ENCODE measurements around the gene RAD51B.
"Not testable (repeated sequence)": the region's sequence is repeated elsewhere in the genome, so short reads cannot be mapped to it uniquely, and the experiment has no call there.

Gene RAD51B

DNA sequence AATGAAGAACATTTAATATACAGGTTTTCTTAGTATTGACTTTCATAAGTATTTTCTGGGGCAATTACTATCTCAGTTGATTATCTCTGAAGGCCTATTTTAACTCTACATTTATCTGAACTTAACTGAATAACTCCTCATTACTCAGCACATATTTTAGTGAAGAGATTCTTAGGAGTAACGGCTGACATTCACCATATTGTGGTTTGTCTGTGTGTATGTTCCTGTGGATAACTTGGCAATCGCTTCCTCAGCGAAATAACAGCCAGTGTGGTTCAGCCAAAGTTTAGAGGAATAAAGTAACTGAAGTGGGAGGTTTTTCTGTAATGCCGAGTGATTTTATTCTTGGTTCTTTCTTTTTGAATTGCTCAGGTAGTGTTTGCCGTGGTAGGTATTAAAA lies 168.0 kb downstream of the RAD51B start:
- DNase-seq = no peak

DNA sequence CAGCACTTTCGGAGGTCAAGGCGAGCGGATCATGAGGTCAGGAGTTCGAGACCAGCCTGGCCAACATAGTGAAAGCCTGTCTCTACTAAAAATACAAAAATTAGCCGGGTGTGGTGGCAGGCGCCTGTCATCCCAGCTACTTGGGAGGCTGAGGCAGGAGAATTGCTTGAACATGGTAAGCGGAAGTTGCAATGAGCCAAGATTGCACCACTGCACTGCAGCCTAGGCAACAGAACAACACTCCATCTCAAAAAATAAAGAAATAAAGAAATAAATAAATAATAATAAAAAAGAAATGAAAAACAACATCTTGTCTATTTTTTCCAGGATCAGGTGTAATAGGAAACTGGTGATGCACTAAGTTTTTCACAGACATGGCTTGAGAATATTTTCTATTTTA lies 168.6 kb downstream of the RAD51B start:
- DNase-seq = not testable (repeated sequence)

DNA sequence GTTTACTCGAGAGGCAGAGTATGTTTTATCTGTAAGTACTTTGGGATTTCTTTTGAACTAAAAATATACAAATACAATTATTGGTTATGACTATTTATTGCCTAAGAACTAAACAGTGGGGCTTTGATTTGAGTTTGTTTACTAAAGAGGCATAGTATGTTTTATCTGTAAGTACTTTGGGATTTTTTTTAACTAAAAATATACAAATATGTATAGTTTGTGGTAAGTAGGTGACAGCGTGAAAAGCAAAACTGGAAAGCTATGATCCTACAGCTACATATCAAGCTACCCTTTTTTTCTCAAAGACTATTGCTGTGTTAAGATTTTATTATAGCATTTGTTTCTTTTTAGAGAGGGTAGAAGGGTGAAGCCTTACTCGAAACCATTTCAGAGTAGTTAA lies 171.0 kb downstream of the RAD51B start:
- DNase-seq = no peak

- no peak for DNase-seq
Observed at GRCh38 chr14:67994531-67994930, 175.0 kb downstream of the RAD51B start.

GRCh38 chr14:67996235-67996634 lies 176.7 kb downstream of the RAD51B start:
- no peak for DNase-seq

DNA sequence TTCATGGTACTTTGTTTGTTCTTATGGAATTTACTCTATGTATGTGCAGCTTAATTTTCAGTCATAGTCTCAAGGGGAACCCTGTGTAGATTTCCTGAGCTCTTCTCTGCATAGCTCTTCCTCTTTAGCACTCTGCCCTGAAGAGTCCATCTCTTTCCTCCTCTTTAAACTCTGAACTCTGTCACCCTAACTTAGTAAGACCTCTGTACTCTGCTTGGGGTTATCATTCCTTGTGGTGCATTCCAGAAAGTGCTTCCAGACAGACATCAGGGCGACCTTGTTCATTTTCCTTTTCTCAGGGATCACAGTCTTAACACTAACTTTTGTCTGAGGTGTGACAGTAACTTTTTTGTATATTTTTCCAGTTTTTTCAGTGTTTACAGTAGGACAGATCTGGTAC lies 179.3 kb downstream of the RAD51B start:
- DNase-seq = no peak

DNA sequence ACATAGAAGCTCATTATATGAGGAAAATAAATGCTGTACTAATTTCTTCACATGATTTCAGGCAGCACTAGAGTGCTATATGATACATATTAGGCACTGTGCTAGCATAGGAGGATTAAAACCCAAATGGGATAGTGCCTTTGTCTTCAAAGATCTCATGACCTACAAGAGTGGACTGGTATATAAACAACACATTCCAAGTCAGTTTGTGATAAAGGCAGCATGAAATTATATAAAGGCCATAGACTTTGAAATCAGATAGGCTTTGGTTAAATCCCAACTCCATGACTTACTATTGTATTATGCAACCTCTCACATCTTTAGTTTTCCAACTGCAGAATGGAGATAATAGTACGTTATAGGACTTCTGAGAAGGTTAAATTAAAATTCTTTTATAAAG lies 179.7 kb downstream of the RAD51B start:
- no peak for DNase-seq

DNA sequence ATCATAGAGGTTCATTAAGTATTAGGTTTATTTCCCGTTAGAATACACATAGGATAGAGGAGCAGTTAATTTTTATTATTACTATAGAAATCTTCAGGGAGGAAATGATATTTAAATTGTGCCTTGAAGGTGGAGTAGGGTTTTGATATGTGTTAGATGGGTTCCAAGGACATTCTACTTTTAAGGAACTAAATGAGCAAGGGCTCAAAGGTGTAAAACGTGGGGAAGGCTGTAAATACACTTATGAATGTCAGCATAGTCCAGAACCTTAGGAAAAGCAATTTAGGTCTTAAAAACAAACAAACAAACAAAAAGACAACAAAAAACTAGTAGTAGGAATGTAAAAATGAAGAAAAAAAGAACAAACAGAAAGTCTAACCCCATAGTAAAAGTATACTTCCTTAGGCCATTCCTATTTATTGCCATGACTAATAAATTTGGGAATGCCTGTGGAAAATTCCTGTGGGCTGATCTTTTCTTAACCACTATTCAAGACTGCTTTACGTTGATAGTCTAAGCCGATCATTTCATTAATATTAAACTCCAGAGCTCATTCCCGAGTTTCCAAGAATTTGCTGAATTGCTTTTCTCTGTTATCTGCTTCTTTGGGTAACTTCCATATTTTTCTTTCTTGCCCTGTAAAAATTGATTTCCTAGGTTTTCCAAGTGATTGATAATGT lies 180.3 kb downstream of the RAD51B start:
- DNase-seq = no peak

DNA sequence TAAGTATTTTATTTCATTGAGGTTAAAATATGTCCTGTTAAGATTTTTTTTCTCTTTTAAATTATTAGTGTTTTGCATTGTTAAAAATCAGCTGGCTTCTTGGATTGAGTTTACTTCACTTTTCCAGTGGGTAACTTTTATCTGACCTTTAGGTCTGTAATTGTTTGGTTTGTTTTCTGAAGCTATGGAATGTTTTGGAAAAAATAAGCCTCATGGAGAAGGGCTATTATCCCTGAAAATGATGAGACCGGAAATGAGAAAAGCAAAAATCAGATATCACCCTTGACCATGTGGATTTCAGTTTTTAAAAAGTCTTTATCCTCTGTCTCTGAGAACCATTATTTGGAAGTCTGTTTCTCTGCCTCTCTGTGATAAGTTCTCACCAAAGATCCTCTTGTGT lies 180.9 kb downstream of the RAD51B start:
- no peak for DNase-seq

DNA sequence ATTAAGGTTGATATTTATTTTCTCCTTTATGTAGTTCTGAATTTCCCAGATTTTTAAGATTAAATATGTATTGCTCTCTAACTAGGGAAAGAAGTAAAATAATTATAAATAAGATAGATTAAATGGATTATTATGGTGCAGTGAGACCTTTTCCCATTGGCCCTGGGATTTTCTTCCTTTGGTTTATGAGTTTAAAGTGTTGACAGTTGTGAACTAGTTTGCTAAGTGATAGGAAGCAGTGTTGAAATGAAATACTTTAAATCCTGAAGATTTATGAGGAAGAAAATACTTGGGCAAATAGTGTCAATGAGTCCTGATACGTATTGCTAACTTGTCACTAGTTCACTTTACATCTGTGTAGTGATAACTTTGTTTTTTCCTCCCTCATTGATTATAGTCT lies 188.9 kb downstream of the RAD51B start:
- DNase-seq = no peak

DNA sequence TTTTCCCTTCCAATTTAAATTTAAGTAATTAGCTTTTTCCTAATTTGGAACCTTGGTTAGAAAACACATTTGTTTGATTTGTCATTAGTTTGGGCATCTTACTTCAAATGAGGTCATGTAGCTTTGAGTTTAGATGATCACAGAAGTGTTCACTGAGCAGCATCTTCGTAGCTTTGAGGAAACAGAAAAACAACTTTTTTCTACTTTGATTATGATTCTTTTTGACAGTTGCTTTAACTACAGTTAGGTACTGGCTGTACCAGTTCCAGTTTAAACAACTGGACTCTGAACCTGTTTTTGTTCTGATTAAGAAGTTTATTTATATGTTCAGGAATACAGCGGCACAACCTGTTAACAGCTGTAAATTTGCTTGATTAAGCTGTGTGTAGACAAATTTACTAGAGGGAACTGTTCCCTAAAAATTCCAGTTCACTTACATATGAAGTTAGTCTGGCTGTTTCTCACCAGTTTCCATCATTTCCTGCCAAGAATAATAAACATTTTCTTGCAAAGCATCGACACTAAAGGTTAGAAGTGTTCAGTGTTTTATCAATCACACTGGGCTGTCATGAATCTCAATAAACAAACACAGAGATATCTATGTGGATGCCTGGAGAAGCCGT lies 191.9 kb downstream of the RAD51B start:
- DNase-seq = no peak

DNA sequence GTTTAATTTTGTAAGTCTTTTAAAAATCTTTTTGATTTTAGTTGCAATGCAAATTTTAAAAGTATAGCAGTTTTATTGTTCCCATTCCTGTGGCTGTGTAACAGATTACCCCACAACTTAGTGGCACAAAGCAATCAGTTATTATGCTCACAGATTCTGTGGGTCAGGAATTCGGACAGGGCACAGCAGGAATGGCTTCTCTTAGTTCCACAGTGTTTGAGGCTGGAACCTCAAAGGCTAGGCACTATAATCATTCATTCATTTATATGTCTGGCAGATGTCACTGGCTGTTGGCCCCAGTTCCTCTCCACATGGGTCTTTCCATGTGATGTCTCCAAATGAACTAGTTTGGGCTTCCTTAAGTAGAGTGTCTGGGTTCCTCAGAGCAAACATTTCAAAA lies 193.3 kb downstream of the RAD51B start:
- DNase-seq = no peak

GRCh38 chr14:68013326-68013725 lies 193.7 kb downstream of the RAD51B start:
- DNase-seq = no peak

DNA sequence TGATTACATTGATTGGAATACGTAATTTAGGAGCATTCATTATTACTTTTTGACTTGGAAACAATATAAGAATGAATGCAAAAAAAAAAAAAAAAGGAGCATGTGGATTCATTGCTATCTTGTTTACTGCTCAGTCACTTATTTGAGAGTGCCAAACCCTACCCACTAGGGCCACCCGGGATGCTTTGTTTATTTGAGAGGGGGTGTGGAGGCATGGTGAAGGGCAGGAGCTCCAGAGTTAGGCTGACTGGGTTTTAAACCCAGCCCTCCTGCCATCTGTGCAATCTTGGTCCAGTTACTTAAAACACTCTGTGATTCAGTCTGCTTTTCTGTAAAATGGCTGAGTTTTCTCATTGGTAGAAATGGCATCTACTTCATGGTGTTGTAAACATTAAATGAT lies 195.2 kb downstream of the RAD51B start:
- no peak for DNase-seq

- no peak for DNase-seq
Observed at GRCh38 chr14:68015356-68016254, 196.0 kb downstream of the RAD51B start.

GRCh38 chr14:68016255-68016914 lies 196.8 kb downstream of the RAD51B start:
- DNase-seq = no peak

DNA sequence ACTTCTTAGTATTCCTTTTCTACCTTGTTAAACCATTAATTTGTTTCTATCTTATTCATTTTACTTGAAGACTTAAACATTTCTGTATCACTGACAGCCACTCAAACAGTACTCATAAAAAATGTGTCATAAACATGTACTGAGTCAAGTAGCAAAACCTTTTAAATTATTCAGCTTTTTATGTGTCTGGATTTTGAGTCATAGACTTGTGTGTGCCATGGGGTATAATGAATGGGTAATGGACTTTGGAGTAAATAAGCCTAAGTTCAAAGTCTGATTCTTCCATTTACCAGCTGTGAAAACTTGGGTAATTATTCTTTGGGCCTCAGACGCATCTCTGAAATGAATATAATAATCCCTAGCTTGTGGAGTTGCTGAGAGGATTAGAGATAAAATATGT lies 199.0 kb downstream of the RAD51B start:
- no peak for DNase-seq

DNA sequence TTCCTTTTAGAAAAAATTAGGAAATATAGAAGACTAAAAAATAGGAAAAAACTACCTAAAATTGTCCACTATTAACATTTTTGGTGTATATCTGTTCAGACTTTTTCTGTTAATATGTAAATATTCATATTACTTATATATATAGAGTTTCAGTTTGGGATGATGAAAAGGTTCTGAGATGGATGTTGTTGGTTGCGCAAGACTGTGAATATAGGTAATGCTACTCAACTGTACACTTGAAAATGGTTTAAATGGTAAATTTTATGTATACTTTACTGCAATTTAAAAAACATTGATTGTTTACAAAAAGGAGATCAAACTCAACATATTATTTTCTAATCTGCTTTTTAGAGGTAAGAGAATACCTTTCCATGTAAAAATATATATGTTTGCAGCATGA lies 200.9 kb downstream of the RAD51B start:
- DNase-seq = no peak

- DNase-seq = peak; percentile 94
Observed at GRCh38 chr14:68020999-68021663, 201.6 kb downstream of the RAD51B start.

DNA sequence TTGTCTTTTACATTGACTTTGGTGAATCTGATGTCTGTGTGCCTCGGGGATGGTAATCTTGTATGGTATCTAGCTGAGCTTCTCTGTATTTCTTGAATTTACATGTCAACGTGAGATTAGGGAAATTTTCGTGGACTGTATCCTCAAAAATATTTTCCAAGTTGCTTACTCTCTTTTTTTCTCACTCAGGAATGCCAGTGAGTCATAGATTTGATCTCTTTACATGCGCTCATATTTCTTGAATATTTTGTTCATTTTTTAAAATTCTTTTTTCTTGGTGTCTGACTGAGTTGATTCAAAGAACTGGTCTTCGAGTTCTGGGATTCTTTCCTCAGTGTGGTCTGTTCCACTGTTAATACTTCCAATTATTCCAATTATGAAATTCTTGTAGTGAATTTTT lies 207.7 kb downstream of the RAD51B start:
- no peak for DNase-seq

DNA sequence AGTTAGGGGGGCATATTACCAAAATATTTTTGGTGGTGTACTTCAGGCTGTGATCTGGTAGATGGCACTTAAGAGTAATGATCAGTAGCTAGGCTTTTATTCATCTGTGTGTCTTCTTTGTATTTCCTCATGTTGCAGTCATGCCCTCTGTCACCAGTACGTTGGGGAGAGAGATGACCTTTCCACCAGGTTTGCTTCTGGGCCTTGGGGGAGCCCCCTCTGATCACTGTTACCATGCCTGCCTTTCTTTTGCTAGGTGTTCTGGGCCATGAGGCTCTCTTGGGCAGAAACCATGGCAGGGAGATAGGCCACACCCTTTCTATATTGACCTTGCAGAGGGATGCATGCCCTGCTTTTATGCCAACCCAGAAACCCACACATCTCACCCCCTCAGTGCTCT lies 208.5 kb downstream of the RAD51B start:
- no peak for DNase-seq

- not testable (repeated sequence) for DNase-seq
Observed at GRCh38 chr14:68031011-68031410, 211.4 kb downstream of the RAD51B start.

DNA sequence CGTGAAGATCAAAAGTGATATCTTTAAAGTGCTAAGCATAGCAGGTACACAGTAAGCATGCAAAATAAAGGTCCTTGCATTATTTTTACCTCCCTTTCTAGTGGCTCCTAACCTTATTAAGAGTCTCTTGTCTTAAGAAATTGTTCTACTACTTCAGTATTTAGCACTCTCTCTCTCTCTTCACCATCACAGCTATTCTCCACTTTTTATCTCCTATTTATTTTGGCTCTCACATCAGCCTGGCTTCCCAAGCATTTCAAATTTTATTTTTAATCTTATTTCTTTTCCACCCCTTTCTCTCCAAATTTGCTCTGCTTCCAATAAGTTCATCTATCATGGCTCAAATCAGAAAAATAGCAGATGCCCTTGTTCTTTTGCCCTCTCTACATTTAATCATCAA lies 212.6 kb downstream of the RAD51B start:
- no peak for DNase-seq

Measured in NCI-H1092 treated with DMSO at 0.1 percent for 48 hours (cell line).